ENCODE results near the gene SSUH2.
"Not testable (repeated sequence)": the region's sequence is repeated elsewhere in the genome, so short reads cannot be mapped to it uniquely, and the experiment has no call there.

The SSUH2 gene

GRCh38 chr3:8644748-8645390, at the start of gene SSUH2:
Gene SSUH2 (minus strand): TSS chr3:8644798. CDS start chr3:8644758, 40 bp downstream.
- no peak for DNase-seq

GRCh38 chr3:8691295-8691694, 46.7 kb upstream of the SSUH2 start:
- DNase-seq, result not testable (repeated sequence)

GRCh38 chr3:8684992-8685391, 40.4 kb upstream of the SSUH2 start:
- DNase-seq, result not testable (repeated sequence)

GRCh38 chr3:8682850-8683574, 38.4 kb upstream of the SSUH2 start:
- DNase-seq, result not testable (repeated sequence)

GRCh38 chr3:8681881-8682538, 37.4 kb upstream of the SSUH2 start:
- DNase-seq, result not testable (repeated sequence)

- no peak for DNase-seq
These were observed 36.8 kb upstream of the SSUH2 start for GRCh38 chr3:8681349-8681748.

GRCh38 chr3:8679817-8680553, 35.4 kb upstream of the SSUH2 start:
- DNase-seq, result not testable (repeated sequence)

GRCh38 chr3:8678751-8679150, 34.2 kb upstream of the SSUH2 start:
- DNase-seq, result no peak

GRCh38 chr3:8677258-8677657, 32.7 kb upstream of the SSUH2 start:
- not testable (repeated sequence) for DNase-seq

GRCh38 chr3:8675591-8675990, 31.0 kb upstream of the SSUH2 start:
- not testable (repeated sequence) for DNase-seq

GRCh38 chr3:8673083-8673737, 28.6 kb upstream of the SSUH2 start:
- DNase-seq, result no peak

- DNase-seq, result no peak
These were observed 24.4 kb upstream of the SSUH2 start for GRCh38 chr3:8669019-8669418.

- no peak for DNase-seq
These were observed 23.6 kb upstream of the SSUH2 start for GRCh38 chr3:8668216-8668615.

- DNase-seq, result no peak
These were observed 23.0 kb upstream of the SSUH2 start for GRCh38 chr3:8667463-8668091.

GRCh38 chr3:8665407-8665896, 20.9 kb upstream of the SSUH2 start:
- DNase-seq, result no peak

- DNase-seq, result peak in 1 of 2 donors; percentile 35
These were observed 18.8 kb upstream of the SSUH2 start for GRCh38 chr3:8663177-8664061.

- DNase-seq, result no peak
These were observed 18.0 kb upstream of the SSUH2 start for GRCh38 chr3:8662594-8662993.

- no peak for DNase-seq
These were observed 15.8 kb upstream of the SSUH2 start for GRCh38 chr3:8660175-8661118.

- DNase-seq, result no peak
These were observed 14.6 kb upstream of the SSUH2 start for GRCh38 chr3:8659242-8659641.
